PC-9 (cell line): ENCODE measurements around the gene FARS2. TPM values are rescaled to one million over a fixed set of nuclear protein-coding genes. Genes with fewer than 3 reads are reported as not detected.
"Not testable (repeated sequence)": the region's sequence is repeated elsewhere in the genome, so short reads cannot be mapped to it uniquely, and the experiment has no call there.

ENCODE experiments used
- BruUV-seq: library from RNA; stranded (reverse); fragments of 400-500 nt; replicated peaks from 2 replicates; lab custom pipeline; 2021; lab: Mats Ljungman, UMichigan
- CTCF ChIA-PET: fragments of 300-600 bp; sonication (Branson Sonifier 250); formaldehyde crosslinking; loops from one replicate; lab custom pipeline; 2022; ENCODE audit warnings: antibody characterized with exemption; lab: Charles Lee
- POLR2A ChIA-PET: fragments of 300-600 bp; sonication (Branson Sonifier 250); formaldehyde crosslinking; loops from one replicate; lab custom pipeline; 2022; ENCODE audit warnings: antibody characterized with exemption; ENCODE audit not compliant: unreplicated experiment; lab: Charles Lee
- DNase-seq, 2 experiments: peaks; one replicate each; pipeline versions ENCODE4 v3.0.0 to v3.0.0-alpha.2; 2015 to 2022; ENCODE audit warnings: mixed read lengths in 1 of 2
- H2AFZ ChIP-seq: fragments of 200-600 bp; sonication (generic); 2 replicates; pipeline ENCODE4 v1.8.1; 2017; ENCODE audit warnings: antibody characterized with exemption
- H3F3A ChIP-seq: fragments of 200-600 bp; sonication (generic); 2 replicates; pipeline ENCODE4 v1.8.1; 2017; ENCODE audit warnings: antibody characterized with exemption, mild to moderate bottlenecking, low read depth; ENCODE audit not compliant: insufficient read depth
- H3K27ac ChIP-seq: fragments of 200-600 bp; sonication (generic); 2 replicates; pipeline ENCODE4 v1.6.1; 2016; ENCODE audit warnings: mixed run types
- H3K27me3 ChIP-seq: fragments of 200-600 bp; sonication (generic); 2 replicates; pipeline ENCODE4 v1.6.1; 2016; ENCODE audit warnings: low read depth, mixed run types; ENCODE audit not compliant: insufficient read depth
- H3K36me3 ChIP-seq: fragments of 200-600 bp; sonication (generic); 2 replicates; pipeline ENCODE4 v1.6.1; 2016; ENCODE audit warnings: low read depth, mixed run types
- H3K4me1 ChIP-seq: fragments of 200-600 bp; sonication (generic); replicated peaks from 2 replicates; pipeline ENCODE4 v1.6.1; 2016; ENCODE audit warnings: mixed run types; ENCODE audit not compliant: insufficient read depth
- H3K4me2 ChIP-seq: fragments of 200-600 bp; sonication (generic); 2 replicates; pipeline ENCODE4 v1.6.1; 2017; ENCODE audit warnings: mixed run types
- H3K4me3 ChIP-seq: fragments of 200-600 bp; sonication (generic); 2 replicates; pipeline ENCODE4 v1.6.1; 2016; ENCODE audit warnings: mixed run types
- H3K79me2 ChIP-seq: fragments of 200-600 bp; sonication (generic); 2 replicates; pipeline ENCODE4 v1.6.1; 2017; ENCODE audit warnings: low read depth, mixed run types
- H3K9me2 ChIP-seq: fragments of 200-600 bp; sonication (generic); 2 replicates; pipeline ENCODE4 v1.8.1; 2017; ENCODE audit warnings: mild to moderate bottlenecking; ENCODE audit not compliant: insufficient read depth
- H3K9me3 ChIP-seq: fragments of 200-600 bp; sonication (generic); 2 replicates; pipeline ENCODE4 v1.8.1; 2016; ENCODE audit warnings: low read depth; ENCODE audit not compliant: insufficient read depth
- H4K20me1 ChIP-seq: fragments of 200-600 bp; sonication (generic); 2 replicates; pipeline ENCODE4 v1.8.1; 2017; ENCODE audit not compliant: insufficient read depth
- EZH2 ChIP-seq: fragments of 200-600 bp; sonication (generic); IDR thresholded peaks from 2 replicates; pipeline ENCODE4 v1.8.0; 2017; ENCODE audit warnings: antibody characterized with exemption, low read depth
- intact Hi-C: fragments of 100-400 bp; cut with micrococcal nuclease; formaldehyde crosslinking; loops from one replicate; pipeline ENCODE4 v1.10.0; 2022; ENCODE audit not compliant: unreplicated experiment
- total RNA-seq: library from RNA; stranded (reverse); gene quantifications from 2 replicates; pipeline ENCODE4 v1.2.3, GENCODE V29; 2021
- TF ChIP-seq, protein P1 (sequence below): fragments of 200-600 bp; sonication (generic); conservative IDR thresholded peaks from 2 replicates; pipeline ENCODE4 v1.6.1; 2017; ENCODE audit warnings: mixed run types, antibody characterized with exemption, mild to moderate bottlenecking, moderate library complexity

The FARS2 gene
- total RNA-seq, 1 experiment from 2014 or later = 26.7 TPM

- CTCF ChIA-PET = no interaction called here
- Histone ChIP-seq H3K27me3 (no peaks in the 10 kb centered on the region), H3K4me1 (peaks cover 10% of the 10 kb centered on the region), H3K36me3 (no peaks in the 10 kb centered on the region), H2AFZ (no peak overlapping the region), H3K4me3 (no peak overlapping the region), H3K9me3 (no peaks in the 10 kb centered on the region), H3K27ac (peak overlapping the region; percentile 76), H3F3A (no peaks in the 10 kb centered on the region), H3K4me2 (no peak overlapping the region), H3K9me2 (no peaks in the 10 kb centered on the region), H3K79me2 (no peaks in the 10 kb centered on the region), H4K20me1 (no peaks in the 10 kb centered on the region)
- no peak for TF ChIP-seq EZH2
- TF ChIP-seq, protein P1, sequence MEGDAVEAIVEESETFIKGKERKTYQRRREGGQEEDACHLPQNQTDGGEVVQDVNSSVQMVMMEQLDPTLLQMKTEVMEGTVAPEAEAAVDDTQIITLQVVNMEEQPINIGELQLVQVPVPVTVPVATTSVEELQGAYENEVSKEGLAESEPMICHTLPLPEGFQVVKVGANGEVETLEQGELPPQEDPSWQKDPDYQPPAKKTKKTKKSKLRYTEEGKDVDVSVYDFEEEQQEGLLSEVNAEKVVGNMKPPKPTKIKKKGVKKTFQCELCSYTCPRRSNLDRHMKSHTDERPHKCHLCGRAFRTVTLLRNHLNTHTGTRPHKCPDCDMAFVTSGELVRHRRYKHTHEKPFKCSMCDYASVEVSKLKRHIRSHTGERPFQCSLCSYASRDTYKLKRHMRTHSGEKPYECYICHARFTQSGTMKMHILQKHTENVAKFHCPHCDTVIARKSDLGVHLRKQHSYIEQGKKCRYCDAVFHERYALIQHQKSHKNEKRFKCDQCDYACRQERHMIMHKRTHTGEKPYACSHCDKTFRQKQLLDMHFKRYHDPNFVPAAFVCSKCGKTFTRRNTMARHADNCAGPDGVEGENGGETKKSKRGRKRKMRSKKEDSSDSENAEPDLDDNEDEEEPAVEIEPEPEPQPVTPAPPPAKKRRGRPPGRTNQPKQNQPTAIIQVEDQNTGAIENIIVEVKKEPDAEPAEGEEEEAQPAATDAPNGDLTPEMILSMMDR = no peak
- peak in 1 of 2 experiments; percentile 43 for DNase-seq
- intact Hi-C loops = no loop called here
- no TSS peak for BruUV-seq
- POLR2A ChIA-PET = interaction anchor here (0.5 kb wide), 1 partner anchor 176 kb away, joined by 4 read pairs; no protein-coding TSS in a partner anchor
These were observed 436.2 kb downstream of the FARS2 start for GRCh38 chr6:5697508-5697907.

- intact Hi-C loops = no loop called here
- no TSS peak for BruUV-seq
- Histone ChIP-seq H3F3A (no peaks in the 10 kb centered on the region), H3K4me2 (no peak overlapping the region), H3K9me2 (no peaks in the 10 kb centered on the region), H3K79me2 (no peaks in the 10 kb centered on the region), H3K27me3 (no peaks in the 10 kb centered on the region), H3K9me3 (no peaks in the 10 kb centered on the region), H3K4me3 (no peak overlapping the region), H2AFZ (no peak overlapping the region), H3K4me1 (peaks cover 10% of the 10 kb centered on the region), H3K27ac (peak overlapping the region; percentile 76; the same call in 1 of the 2 replicates), H4K20me1 (no peaks in the 10 kb centered on the region), H3K36me3 (no peaks in the 10 kb centered on the region)
- TF ChIP-seq, protein P1 = no peak
- no peak for TF ChIP-seq EZH2
- no peak for DNase-seq
- ChIA-PET POLR2A (no interaction called here), CTCF (no interaction called here)
These were observed 437.0 kb downstream of the FARS2 start for GRCh38 chr6:5698318-5698717.

- H3F3A ChIP-seq, H3K4me3 ChIP-seq, BruUV-seq, H3K9me3 ChIP-seq, CTCF ChIA-PET, H3K36me3 ChIP-seq, POLR2A ChIA-PET, H3K9me2 ChIP-seq, H2AFZ ChIP-seq, H3K27ac ChIP-seq, H3K27me3 ChIP-seq, H3K4me2 ChIP-seq, H3K79me2 ChIP-seq, intact Hi-C loops, H4K20me1 ChIP-seq: not testable (repeated sequence)
- DNase-seq = peak in 1 of 2 experiments; percentile 34
- H3K4me1 ChIP-seq = peaks cover 10% of the 10 kb centered on the region
These were observed 437.8 kb downstream of the FARS2 start for GRCh38 chr6:5699064-5699463.

DNA sequence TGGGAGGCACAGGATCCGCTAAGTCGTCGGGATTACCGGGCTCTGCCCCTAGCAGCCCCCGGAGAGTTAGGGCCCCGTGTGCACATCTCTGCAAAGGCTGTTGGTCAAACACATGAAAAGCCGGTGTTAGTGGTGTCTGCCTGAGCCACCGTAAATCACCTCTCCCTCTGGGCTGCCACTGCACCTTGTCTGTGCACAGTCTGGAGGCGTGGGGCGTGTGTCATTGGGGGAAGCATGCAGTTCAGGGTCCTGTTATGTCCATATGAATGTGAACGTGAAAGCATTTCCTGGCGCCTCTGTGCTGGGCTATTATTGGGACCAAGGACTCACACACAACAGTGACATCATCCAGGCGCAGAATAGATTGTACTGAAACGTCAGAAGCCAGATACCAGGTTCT, 439.9 kb downstream of the FARS2 start:
- intact Hi-C loops = no loop called here
- Histone ChIP-seq H3K79me2 (no peaks in the 10 kb centered on the region), H3K4me3 (no peak overlapping the region), H3K27ac (no peak overlapping the region), H3K9me2 (no peaks in the 10 kb centered on the region), H4K20me1 (no peaks in the 10 kb centered on the region), H3K27me3 (no peaks in the 10 kb centered on the region), H3K9me3 (no peaks in the 10 kb centered on the region), H3F3A (no peaks in the 10 kb centered on the region), H3K4me2 (no peak overlapping the region), H3K4me1 (peaks cover 10% of the 10 kb centered on the region), H2AFZ (no peak overlapping the region), H3K36me3 (no peaks in the 10 kb centered on the region)
- DNase-seq = no peak
- ChIA-PET POLR2A (no interaction called here), CTCF (no interaction called here)
- no TSS peak for BruUV-seq
- no peak for TF ChIP-seq EZH2
- TF ChIP-seq, protein P1 = no peak
